GM12891 (cell line): Measurements from ENCODE around the gene UBR4.

Experiments
- DNase-seq: peaks from one replicate; pipeline ENCODE4 v3.0.0; 2011; ENCODE audit warnings: low spot score; ENCODE audit not compliant: insufficient read length
- FAIRE-seq: peaks from 2 replicates; lab custom pipeline; 2011; peaks lifted over from hg19 to GRCh38; lab: Jason Lieb, UNC
- PAX5 ChIP-seq: IDR thresholded peaks from 2 replicates; pipeline ENCODE4 v1.6.1; 2011; ENCODE audit warnings: low read length, moderate library complexity, mild to moderate bottlenecking; ENCODE audit not compliant: insufficient read depth, severe bottlenecking
- POLR2A ChIP-seq: IDR thresholded peaks from 2 replicates; pipeline ENCODE4 v1.6.1; 2011; ENCODE audit warnings: low read depth, low read length, control low read depth
- POLR2AphosphoS5 ChIP-seq: IDR thresholded peaks from 2 replicates; pipeline ENCODE4 v1.6.1; 2011; ENCODE audit warnings: low read depth, low read length, control low read depth
- POU2F2 ChIP-seq: IDR thresholded peaks from 2 replicates; pipeline ENCODE4 v1.6.1; 2011; ENCODE audit warnings: low read depth, mild to moderate bottlenecking, control low read depth, low read length, moderate library complexity
- SPI1 ChIP-seq: IDR thresholded peaks from 2 replicates; pipeline ENCODE4 v1.6.1; 2011; ENCODE audit warnings: low read depth, low read length, control low read depth
- TAF1 ChIP-seq: IDR thresholded peaks from 2 replicates; pipeline ENCODE4 v1.6.1; 2011; ENCODE audit warnings: low read depth, low read length, control low read depth

The UBR4 gene

DNA sequence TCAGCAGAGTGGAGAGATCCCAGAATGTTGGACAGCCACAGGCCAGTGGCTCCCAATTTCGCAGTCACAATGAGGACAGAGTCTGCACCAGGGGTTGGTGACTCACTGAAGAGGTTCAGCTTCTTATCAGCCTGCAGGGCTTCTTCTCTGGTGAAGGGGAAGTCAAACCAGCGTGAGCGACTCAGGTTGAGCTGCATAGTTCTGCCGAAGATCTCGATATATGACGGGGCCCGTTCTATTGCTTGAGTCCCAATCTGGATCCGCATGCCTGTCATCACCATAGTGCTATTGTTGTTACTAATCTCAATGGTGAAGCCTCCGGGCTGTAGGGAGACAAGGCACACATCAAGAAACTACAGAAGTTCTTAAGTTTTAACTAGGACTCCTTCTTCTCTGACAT, 58.5 kb downstream of the UBR4 start:
- DNase-seq = no peak
- TF ChIP-seq PAX5 (no peak), SPI1 (no peak), POLR2A (no peak), POU2F2 (no peak), POLR2AphosphoS5 (no peak), TAF1 (no peak)
- FAIRE-seq = no peak

DNA sequence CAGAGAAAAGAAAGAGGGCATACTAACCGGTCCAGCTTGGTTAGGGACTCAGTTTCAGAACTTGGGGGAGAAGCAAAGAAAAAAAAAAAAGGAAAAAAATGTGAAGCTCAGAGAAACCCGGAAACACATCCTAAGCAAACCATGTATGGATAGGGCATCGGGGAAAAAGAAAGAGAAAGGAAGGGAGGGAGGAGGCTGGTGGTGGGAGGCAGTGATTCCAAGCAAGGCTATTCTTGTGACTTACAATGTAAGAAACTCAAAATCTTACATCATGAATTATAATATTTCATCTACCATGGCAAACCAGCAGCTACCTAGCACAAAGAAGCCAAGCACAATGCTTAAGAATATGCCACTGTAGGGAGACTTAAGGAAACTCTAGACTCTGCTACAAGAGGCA, 60.3 kb downstream of the UBR4 start:
- DNase-seq = no peak
- no peak for TF ChIP-seq SPI1
- TF ChIP-seq POLR2AphosphoS5 = no peak
- TF ChIP-seq PAX5 = no peak
- TF ChIP-seq POU2F2 = no peak
- TF ChIP-seq TAF1 = no peak
- TF ChIP-seq POLR2A = no peak
- no peak for FAIRE-seq

DNA sequence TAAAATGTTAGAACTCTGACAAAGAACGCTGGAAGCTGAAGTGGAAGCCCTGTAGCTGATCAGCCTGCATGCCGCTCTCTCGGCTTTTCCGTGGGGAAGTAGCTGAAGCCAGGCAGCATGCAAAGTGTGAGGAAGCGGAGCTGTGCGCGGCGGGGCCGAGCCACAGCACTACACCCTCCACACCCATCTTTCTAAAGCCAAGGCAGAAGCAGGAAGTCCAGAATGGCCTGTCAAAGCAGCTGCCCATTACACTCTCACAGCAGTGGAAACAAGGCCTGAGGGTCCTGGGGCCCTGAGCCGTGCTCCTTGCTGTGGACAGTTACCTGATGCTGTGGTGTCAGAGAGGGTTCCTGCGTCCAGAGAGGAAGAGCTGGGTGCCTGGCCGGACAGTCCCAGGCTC, 69.6 kb downstream of the UBR4 start:
- FAIRE-seq (no peak), DNase-seq (no peak)
- no peak for TF ChIP-seq POU2F2
- no peak for TF ChIP-seq SPI1
- no peak for TF ChIP-seq PAX5
- TF ChIP-seq POLR2A = no peak
- no peak for TF ChIP-seq POLR2AphosphoS5
- TF ChIP-seq TAF1 = no peak

DNA sequence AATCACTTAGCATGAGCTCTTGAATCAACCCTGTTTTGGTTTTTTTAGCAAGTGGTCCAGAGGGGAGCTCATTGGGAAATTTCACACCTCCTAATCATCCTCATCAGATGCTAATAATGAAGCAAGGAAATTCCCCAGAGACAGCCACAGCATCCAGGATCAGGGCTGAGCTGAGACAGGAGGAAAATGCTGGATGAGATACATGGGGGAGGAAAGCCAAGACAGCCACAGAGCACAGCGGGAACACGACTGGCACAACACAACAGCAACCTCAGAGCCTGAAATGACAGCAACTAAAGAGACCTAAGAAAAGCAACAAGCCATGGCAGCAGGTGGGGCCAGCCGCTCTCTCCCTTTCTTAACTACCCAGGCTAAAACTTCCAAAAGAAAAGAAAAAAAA, 70.4 kb downstream of the UBR4 start:
- no peak for DNase-seq
- TF ChIP-seq POLR2AphosphoS5 (no peak), PAX5 (no peak), POU2F2 (no peak), SPI1 (no peak), TAF1 (no peak), POLR2A (no peak)
- FAIRE-seq = no peak

DNA sequence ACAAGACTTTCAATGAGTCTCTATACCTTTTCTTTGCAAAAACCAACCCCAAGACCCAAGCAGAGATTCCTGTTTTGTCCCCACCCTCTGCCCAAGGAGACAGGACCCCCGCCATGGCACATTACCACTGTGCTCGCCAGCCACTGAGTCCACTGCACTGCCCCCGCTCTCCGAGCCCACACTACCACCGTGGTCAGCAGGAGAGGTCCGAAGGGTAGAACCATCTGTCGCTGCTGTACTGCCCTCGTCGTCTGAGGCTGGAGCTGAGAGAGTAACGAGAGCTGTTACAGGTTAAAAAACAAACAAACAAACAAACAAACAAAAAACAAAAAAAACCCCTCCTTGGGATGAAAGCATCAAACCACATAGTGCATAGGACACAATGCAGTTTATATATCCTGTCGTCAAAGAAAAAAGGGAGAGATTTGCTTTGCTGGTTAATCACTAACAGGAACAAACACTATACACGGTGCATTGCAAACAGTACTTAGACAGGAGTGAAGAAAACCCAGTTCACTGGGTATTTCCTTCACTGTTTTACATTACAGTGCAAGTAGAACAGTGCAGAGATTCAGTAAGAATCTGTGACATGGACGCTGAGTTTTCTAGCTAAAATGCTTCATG, 71.0 kb downstream of the UBR4 start:
- no peak for TF ChIP-seq PAX5
- no peak for TF ChIP-seq POU2F2
- no peak for TF ChIP-seq POLR2AphosphoS5
- no peak for TF ChIP-seq TAF1
- TF ChIP-seq SPI1 = no peak
- no peak for TF ChIP-seq POLR2A
- no peak for FAIRE-seq
- no peak for DNase-seq

DNA sequence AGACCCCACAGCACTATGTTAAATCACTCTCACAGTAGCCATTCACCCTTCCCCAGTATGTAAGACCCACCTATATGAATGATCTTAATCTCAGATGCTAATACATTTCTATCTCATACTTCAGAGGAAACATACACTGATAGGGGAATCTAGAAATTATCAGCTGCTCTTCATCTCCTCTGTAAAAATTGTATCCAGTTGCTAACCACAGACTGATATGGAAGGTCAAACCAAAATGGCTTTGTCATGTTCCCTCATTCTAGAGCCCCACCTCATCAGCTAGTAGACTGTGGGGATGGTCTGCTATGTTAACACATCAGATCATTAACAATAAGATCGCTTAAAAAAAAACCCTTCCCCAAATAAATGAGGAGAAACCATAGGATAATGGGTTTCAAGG, 71.7 kb downstream of the UBR4 start:
- FAIRE-seq (no peak), DNase-seq (no peak)
- TF ChIP-seq PAX5 (no peak), POLR2AphosphoS5 (no peak), TAF1 (no peak), POLR2A (no peak), SPI1 (no peak), POU2F2 (no peak)

DNA sequence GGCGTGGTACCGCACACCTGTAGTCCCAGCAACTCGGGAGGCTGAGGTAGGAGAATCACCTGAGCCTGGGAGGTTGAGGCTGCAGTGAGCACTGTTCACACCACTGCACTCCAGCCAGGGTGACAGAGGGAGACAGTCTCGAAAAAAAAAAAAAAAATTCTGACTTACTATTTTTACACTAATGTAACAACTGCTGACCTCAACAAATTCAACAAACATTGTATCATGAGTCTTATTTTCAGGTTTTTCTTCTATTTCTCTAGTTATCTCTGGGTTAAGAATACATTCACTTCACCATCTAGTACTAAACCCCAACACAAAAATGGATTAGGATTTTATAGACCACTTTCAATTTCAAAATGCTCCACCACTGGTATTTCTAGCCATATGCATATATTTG, 72.9 kb downstream of the UBR4 start:
- DNase-seq = no peak
- TF ChIP-seq POLR2AphosphoS5 = no peak
- TF ChIP-seq TAF1 = no peak
- TF ChIP-seq POU2F2 = no peak
- TF ChIP-seq SPI1 = no peak
- no peak for TF ChIP-seq POLR2A
- TF ChIP-seq PAX5 = no peak
- no peak for FAIRE-seq

DNA sequence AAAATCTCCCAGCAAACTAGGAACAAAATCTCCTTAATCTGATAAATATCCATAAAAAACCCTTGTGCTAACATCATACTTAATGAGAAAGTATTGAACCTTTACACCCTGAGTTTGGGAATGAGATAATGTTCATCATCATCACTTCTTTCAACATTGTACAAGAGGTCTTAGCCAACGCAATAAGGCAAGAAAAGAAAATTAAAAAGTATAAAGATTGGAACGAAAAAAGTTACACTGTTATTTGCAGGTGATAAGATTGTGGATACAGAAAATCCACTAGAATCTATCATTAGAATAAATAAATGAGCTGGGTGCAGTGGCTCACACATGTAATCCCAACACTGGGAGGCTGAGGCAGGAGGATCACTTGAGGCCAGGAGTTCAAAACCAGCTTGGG, 76.7 kb downstream of the UBR4 start:
- DNase-seq (no peak), FAIRE-seq (no peak)
- no peak for TF ChIP-seq SPI1
- TF ChIP-seq PAX5 = no peak
- no peak for TF ChIP-seq POLR2A
- no peak for TF ChIP-seq TAF1
- no peak for TF ChIP-seq POLR2AphosphoS5
- TF ChIP-seq POU2F2 = no peak

DNA sequence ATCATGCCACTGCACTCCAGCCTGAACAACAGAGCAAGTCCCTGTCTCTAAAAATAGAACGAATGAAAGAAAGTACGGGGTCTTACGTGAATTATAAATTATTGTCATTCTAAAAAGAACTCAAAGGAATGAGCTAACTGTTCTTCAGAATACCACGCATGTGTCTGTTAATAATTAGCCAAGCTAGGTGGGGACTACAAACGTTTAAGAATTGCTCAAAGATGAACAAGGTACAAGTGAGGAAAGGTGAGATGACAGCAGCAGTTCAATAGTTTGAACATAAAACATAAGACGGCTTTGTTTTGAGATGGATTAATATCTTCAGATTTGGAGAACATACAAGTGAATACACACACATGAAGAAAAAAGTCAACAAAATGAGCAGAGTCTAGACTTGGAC, 79.6 kb downstream of the UBR4 start:
- FAIRE-seq = no peak
- DNase-seq = no peak
- TF ChIP-seq PAX5 (no peak), SPI1 (no peak), POLR2A (no peak), POU2F2 (no peak), POLR2AphosphoS5 (no peak), TAF1 (no peak)

DNA sequence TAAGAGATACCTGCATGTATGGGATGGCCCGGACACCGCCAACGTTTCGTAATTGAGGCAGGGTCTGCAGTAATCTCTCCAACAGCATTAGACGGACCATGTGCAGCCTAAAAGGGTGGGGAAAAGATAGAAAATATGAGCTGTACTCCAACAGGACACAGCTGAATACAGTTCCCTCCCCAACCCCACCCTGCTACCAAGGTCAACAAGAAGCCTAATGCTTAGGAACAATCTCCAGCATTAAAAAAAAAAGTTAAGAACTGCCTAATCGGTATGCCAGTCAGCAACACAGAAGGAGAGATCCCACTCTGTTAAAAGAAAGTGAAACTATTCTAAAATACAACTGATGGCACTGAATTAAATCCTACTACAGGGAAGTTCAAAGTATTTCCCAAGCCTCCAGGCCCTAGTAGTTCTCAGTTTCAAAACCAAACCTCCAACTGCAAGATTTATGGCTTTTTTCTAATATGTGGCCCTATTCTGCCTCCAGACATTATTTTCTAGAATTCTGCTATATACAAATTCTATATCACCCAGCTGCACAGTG, 81.0 kb downstream of the UBR4 start:
- FAIRE-seq (no peak), DNase-seq (no peak)
- TF ChIP-seq POLR2A = no peak
- TF ChIP-seq POU2F2 = no peak
- no peak for TF ChIP-seq TAF1
- TF ChIP-seq SPI1 = no peak
- TF ChIP-seq PAX5 = no peak
- TF ChIP-seq POLR2AphosphoS5 = no peak
